Measurements from ENCODE around the gene TMEM87B.

Gene TMEM87B

GRCh38 chr2:112166806-112167499, 111.9 kb downstream of the TMEM87B start:
- no peak for DNase-seq (ENCODE audit: low read depth)

DNA sequence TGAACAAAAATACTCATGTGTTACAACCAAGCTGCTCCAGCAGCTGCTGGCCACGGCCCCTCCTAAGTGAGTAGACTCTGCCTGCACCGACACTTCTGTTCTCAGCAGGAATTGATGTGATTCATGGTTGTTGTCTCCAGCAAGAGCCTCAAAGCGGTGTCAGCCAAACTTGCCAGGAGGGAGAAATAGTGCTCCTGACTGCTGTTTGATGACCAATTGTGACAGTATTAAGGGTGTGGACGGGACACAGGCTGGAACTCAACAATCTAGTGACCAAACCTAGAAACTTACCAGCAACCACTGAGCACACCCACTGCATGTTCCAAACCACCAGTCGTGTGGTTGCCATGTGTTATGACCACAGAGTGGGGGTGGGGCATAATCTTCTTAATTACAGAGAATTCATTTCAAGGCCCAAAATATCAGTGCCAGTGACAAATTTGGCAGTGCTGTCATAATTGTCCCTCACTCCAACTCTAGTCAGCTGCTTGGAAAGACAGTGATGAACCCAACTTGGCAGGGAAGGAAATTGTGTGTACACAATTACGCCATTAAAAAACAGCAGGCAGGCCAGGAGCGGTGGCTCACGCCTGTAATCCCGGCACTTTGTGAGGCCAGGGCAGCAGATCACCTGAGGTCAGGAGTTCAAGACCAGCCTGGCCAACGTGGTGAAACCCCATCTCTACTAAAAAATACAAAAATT, 113.5 kb downstream of the TMEM87B start:
- no peak for DNase-seq (ENCODE audit: low read depth)

Data from stimulated activated CD8-positive, alpha-beta memory T cell treated with anti-CD3 and anti-CD28 coated beads, Interleukin-7, amount 100 ng/mL, for 24 hours (primary cell).